ENCODE results near the gene SNX15.
"Not testable (repeated sequence)": the region's sequence is repeated elsewhere in the genome, so short reads cannot be mapped to it uniquely, and the experiment has no call there.

SNX15 gene, protein sequence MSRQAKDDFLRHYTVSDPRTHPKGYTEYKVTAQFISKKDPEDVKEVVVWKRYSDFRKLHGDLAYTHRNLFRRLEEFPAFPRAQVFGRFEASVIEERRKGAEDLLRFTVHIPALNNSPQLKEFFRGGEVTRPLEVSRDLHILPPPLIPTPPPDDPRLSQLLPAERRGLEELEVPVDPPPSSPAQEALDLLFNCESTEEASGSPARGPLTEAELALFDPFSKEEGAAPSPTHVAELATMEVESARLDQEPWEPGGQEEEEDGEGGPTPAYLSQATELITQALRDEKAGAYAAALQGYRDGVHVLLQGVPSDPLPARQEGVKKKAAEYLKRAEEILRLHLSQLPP

DNA sequence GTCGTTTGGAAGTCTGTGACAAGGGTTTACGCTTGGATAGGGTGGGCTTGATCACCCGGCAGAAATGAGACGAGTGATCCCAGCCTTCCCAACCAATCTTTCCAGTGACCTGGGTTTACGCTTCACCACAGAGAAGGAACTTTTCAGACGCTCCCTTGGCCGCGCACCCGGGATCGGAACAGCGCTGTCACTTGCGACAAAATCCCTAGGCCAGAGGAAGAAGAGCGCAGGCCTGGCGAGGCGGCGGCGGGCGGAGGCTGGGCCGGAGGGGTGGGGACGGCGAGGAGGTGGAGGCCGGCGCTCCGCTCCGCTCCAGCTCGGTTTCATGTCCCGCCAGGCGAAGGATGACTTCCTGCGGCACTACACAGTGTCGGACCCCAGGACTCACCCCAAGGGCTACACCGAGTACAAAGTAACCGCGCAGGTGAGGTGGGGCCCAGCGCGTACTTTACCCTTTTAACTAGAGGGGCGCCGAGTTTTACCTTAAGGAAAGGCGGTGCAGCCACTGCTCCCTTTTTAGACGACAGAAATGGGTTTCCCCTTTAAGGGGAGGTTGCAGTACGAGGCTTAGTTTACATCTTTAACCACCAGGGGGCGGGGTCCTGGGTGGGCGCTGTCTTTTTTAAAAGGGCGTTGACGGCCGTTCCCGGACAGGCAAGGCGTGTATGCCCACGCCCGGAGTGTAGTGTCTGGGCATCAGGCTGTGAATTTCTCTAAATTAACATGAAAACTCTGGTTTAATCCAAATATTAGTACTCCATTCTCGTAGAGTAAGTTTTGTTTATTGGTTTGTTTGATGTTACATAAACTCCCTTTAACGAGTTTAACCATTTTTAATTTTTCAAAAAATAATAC is at the start of gene SNX15:
TSS of gene SNX15 (plus strand) at position 227 of the 855 bp plus-strand sequence. CDS start at position 326, 99 bp downstream.
- peak within 1 kb of the TSS; percentile 64 for H3K4me3 ChIP-seq (ENCODE audit: low read depth, low read length)

DNA sequence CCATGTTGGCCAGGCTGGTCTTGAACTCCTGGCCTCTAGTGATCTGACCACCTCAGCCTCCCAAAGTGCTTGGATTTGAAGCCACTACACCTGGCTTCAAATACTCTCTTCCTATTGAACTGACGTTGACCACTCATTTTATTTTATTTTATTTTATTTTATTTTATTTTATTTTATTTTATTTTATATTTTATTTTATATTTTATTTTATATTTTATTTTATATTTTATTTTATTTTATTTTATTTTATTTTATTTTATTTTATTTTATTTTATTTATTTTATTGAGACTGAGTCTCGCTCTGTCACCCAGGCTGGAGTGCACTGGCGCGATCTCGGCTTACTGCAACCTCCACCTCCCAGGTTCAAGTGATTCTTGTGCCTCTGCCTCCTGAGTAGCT is 43.9 kb upstream of the SNX15 start:
- not testable (repeated sequence) for H3K4me3 ChIP-seq (ENCODE audit: low read depth, low read length)

DNA sequence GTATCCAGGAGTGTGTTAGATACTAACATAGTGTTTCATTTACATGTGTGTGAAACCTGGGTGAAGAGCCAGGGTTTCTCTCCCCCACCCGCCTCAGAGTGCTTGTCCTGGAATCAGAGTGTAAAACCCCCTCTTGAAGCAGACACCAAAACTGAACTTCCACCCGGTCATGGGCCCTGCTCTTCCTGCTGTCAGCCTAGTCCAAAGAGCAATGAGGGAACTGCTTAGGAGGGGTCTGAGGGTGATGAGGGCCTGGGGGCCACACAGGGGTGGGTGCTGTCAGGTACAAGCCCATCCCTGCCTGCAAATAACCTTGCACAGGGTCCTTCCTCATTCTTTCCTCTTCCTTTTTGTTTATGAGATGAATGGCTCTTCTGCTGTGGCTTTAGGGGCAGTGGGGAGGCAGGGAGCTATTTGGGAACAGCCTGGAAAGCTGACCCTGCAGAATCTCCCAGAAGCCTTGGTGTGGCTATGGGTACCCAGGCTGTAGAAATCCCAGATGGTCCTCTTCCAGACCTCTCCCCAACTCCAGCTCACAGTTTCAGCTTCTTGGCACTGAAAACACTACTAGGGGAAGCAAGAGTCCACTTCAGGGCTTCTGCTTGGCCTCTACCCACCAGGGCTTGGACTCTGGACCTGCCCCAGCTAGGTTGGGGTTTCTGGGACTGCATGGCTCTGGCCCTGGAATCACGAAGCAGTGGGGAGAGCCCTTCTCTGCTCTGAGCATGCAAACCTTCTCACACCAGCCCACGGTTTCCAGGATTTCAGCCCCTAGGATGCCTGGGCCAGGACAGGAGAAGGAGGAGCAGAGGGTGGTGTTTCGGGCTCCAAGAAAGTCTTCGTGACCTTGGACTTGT is 39.0 kb upstream of the SNX15 start:
- no peak overlapping the region for H3K4me3 ChIP-seq (ENCODE audit: low read depth, low read length)

DNA sequence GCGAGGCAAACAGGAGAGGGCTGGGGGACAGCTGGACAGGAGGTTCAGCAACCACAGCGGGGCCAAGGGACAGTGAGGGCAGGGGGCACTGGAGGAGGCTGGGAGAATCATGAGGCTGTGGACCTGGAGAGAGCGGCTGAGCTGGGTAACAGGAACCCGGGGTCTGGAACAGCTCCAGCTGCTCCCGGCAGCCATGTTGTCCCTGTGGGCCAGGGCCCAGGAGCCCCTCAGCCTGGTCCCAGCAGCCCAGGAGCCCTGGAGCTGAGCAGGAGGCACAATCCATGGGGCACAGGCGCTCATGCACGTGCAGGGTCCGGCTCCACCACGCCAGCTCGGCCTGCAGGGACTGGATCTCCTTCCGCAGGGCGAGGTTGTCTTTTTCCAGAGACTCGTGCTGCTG is 37.8 kb upstream of the SNX15 start:
- no peak overlapping the region for H3K4me3 ChIP-seq (ENCODE audit: low read depth, low read length)

DNA sequence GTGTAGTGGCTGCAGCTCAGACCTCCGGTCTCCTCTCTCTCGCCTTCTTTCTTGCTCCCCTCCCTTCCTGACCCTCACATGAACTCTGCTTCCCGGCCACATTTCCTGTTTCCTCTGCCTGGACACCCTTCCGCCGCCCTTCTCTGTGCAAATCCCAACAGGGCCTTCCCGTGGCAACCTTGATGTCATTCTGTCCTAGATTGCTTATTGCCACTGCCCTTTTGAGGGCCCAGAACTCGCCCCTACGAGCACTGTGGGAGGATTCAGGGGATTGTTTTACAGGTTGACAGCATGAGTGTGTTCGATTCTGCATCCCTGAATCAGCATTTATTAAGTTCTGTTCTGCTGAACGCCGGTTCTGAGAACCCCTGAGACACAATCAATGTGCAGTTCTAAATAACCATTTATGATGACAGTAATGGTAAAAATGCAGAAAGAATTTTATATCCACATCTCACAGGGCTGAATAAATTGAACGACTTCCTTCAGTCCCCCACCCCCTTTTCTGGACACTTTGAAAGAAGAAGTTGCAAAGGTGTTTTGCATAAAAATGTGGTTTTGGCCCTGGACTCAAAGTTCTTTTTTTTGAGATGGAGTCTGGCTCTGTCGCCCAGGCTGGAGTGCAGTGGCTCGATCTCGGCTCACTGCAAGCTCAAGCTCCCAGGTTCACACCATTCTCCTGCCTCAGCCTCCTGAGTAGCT is 36.9 kb upstream of the SNX15 start:
- no peak overlapping the region for H3K4me3 ChIP-seq (ENCODE audit: low read depth, low read length)

DNA sequence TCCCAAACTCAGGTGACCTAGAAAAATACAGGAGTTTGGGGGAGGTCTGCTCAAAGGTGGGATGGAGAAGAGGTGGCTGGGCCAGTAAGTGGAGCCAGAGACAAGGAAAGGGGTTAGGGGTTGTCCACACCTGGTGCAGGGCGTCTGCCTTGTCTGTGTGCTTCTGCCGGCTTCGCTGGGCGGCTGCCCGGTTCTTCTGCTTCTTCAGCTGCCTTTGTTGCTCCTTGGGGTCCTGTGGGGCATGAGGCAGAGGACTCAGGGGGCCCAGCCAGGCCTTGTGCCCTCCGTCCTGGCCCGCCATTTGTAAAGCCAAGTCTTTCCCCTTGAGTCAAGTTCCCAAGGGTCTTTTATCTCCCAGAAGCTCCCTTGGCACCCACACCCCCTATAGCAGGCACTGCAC is 32.9 kb upstream of the SNX15 start:
- H3K4me3 ChIP-seq (ENCODE audit: low read depth, low read length), result no peak overlapping the region

DNA sequence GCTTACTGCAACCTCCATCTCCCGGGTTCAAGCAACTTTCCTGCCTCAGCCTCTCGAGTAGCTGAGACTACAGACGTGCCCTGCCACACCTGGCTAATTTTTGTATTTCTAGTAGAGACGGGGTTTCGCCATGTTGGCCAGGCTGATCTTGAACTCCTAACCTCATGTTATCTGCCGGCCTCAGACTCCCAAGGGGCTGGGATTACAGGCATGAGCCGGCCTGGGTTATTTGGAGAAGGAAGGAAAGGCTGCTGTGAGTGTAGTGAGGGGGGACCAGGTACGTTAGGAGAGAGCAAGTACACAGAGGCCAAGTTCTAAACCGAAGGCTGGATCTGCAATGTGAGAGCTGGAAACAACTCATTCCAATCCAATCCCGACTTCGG is 30.9 kb upstream of the SNX15 start:
- no peak overlapping the region for H3K4me3 ChIP-seq (ENCODE audit: low read depth, low read length)

DNA sequence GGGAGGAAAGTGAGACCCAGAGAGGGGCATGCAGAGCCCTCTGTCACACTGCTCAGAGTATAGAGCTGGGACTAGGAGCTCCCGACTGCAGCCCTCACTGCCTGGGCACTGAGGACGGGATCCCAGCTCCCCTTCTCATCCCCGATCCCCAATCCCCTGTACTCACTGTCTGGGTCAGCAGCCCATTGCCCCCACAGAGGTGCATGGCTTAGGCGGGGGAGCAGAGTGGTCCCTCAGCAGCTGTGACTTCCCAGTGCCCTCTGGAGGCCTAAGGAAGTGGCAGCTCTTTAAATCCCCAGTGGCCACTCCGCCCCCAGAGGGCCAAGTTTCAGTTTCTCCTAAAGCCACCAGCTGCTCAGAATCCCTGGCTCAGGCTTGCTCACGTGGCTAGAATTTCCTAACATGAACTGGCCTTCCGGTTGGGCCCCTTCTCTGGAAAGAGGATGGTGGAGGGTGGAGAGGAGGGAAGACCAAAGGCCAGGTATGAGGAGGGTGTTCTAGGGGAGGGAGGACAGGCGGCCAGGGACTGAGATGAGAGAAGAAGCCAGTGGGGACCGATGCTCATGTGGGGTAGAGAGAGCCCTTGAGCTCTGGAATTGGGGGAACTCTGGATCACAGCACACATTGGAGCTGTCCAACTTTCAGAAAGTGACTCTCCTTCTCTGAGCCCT is 30.4 kb upstream of the SNX15 start, which contains the start of gene BATF2:
TSS of gene BATF2 (minus strand) at position 262 of the 671 bp plus-strand sequence. CDS start at position 205, 57 bp downstream.
- H3K4me3 ChIP-seq (ENCODE audit: low read depth, low read length), result no peak within 1 kb of the TSS

DNA sequence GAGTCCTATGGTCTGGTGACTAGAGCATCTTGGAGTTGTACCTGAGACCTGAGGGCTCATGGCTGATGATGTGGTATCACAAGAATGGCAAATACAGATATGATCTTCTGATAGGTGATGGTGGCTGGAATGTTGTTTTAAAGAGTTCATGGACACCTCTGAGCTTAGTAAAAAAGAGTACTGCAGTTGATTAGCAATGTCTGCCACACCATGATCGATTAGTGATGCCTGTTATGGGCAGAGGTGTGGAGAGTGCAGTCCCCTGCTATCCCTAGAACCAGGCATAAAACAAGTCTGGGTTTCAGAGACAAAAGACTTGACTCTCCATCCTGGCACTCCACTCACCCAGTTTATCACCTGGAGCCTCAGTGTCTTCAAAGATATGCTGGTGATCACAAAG is 29.1 kb upstream of the SNX15 start:
- H3K4me3 ChIP-seq (ENCODE audit: low read depth, low read length), result no peak overlapping the region

DNA sequence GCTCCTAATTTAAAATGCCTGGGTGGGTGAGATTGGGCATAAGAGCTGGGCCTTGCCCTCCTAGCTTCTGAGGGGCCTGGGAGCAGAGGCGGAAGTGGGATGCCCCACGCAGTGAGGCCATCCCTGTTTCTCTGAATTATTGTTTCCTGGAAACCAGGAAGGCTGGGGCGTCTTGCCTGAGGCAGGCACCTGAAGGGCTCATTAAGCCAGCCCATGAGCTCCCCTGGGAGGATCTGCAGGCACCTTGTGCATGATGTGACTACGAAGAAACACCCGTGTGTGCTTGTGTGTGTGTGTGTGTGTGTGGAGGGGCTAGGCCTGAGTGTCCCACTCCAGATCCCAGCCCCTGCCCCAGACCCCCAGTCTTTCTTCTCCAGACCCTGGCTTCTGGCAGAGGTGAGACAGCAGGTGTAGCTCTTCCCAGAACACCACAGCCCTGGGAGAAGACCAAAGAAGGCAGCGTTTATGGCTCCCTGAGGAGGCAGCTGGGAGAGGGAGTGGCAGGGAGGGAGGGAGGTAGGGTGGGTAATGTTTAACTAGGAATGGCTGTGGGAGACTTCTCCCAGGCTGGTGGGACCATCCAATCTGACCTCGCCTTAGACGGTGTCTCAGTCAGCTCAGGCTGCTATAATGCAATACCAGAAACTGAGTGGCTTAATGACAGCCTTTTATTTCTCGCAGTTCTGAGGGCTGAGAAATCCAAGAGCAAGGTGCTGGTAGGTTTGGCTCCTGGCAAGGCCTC is 28.4 kb upstream of the SNX15 start:
- no peak overlapping the region for H3K4me3 ChIP-seq (ENCODE audit: low read depth, low read length)

DNA sequence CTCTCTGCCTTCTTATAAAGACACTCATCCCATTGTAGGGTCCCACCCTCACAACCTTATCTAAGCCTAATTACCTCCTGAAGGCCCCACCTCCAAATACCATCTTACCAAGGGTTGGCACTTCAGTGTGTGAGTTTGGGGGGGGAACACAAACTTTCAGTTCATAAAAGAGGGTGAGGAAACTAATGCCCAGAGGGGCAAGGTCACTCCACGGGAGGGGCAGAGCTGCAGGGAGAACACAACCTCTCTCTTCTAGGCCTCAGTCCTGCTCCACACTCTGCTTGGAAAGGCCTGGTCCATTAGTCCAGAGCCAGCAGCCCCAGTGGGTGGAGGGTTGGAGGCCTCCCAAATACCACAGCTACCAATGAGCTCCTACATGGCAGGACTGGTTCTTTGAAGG is 27.8 kb upstream of the SNX15 start:
- no peak overlapping the region for H3K4me3 ChIP-seq (ENCODE audit: low read depth, low read length)

DNA sequence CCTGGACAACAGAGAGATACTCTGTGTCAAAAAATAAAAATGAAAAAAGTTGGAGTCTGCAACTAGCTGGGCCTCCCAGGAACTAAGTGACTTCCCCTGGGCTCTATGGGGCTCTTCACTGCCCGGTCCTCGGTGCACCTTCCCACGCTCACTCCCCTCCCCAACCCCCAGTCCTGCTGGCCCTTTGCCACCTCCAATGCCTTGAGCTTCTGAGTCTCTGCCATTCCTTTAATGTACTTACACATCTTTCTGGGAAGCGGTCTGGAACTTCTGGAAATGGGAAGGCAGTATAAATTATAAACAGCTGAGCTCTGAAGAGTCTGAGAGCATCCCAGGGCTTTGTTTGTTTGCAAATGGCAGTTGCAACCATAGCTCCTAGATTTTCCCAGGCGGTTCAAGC is 24.5 kb upstream of the SNX15 start:
- H3K4me3 ChIP-seq (ENCODE audit: low read depth, low read length), result no peak overlapping the region

DNA sequence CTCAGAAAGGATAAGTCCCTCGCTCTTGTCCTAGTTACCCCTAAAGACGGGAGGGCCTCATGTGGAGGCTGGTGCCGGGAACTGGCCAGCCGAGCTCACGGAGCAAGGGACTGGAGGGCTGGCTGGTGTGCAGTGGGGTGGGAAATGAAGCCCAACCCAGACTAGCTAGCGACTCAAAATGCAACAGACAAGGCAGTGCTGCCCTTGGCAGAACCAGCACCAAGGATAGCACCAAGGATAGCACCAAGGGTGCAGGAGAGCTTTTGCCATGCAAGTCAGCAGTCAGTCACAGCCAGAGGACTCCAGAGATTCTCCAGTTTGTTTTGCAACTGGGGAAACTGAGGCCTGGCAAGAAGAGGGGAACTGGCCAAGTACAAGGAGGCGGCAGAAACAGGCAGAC is 24.0 kb upstream of the SNX15 start:
- H3K4me3 ChIP-seq (ENCODE audit: low read depth, low read length), result no peak overlapping the region

DNA sequence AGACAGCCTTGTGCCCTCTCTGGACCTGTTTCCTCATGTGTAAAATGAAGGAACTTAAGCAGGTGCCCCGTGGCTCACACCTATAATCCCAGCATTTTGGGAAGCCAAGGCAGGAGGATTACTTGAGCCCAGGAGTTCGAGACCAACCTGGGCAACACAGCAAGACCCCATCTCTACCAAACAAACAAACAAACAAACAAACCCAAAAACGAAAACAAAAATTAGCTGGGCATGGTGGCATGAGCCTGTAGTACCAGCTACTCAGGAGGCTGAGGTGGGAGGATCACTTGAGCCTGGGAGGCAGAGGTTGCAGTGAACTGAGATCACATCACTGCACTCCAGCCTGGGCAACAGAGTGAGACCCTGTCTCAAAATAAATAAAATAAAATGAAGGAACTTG is 23.3 kb upstream of the SNX15 start:
- H3K4me3 ChIP-seq (ENCODE audit: low read depth, low read length), result not testable (repeated sequence)

DNA sequence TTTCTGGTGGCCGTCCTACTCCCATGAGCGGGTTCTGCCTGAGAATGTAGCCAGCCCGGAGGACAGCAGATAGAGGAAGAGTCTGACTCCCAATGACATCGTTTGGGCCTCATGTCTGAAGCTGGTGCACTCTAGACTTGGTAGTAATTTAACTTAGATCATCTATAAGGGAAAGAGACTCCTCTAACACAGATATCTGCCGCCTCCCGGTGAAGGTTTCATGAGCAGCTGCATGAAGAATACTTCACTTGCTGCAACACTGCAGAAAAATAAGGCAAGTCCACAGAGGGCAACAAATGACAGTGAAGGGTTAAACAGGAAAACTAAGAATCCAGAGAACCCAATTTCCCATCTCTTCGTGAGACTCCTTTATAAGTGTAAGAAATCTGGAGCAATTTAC is 19.2 kb upstream of the SNX15 start:
- no peak overlapping the region for H3K4me3 ChIP-seq (ENCODE audit: low read depth, low read length)

DNA sequence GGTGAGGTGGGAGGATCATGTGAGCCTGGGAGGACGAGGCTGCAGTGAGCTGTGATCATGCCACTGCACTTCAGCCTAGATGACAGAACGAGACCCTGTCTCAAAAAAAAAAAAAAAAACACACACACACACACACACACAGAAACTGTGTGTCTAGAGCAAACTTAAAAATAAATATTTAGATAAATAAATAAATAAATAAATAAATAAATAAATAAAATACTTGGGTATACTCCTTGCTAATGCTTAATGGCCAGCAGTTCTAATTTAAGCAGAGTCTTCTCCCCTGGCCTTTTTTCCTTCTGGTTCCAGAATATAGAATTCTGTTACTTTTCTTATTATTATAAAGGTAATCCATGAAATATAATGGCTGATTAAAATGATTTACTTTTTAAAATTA is 18.4 kb upstream of the SNX15 start:
- no peak overlapping the region for H3K4me3 ChIP-seq (ENCODE audit: low read depth, low read length)

DNA sequence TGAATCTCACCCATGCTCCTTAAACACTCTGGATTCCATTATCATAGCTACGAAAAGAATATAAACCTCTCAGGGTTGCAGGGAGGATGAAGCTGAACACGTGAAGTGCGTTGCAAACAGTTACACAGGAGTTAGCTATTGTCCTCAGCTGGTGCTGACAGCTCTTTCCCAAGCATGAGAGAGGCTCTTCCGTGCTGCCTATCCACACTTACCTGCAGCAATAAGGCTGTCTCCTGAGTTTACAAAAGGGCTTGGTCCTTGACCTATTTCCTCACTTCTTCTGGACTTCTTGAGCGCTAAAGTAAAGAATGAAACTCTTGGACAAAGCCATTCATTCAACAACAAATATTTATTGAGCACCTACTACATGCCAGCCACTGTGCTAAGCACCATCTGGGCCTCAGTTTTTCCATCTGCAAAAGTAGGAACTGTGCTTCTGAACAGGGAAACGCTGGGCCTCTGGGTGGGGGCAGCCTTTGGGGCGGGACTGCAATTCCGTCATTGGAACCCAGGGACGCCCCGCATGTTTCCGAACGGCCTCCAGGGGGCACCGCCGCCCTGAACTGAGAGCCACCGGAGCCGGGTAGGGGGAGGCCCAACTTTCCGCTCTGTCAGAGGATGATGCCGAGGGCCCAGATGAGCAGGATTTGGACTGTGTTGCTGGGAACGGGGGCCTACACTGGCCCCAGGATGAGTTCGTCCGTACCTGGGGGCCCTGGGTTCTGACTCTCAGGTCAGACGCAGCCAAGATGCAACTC is 13.9 kb upstream of the SNX15 start:
- H3K4me3 ChIP-seq (ENCODE audit: low read depth, low read length), result peak overlapping the region; percentile 66

DNA sequence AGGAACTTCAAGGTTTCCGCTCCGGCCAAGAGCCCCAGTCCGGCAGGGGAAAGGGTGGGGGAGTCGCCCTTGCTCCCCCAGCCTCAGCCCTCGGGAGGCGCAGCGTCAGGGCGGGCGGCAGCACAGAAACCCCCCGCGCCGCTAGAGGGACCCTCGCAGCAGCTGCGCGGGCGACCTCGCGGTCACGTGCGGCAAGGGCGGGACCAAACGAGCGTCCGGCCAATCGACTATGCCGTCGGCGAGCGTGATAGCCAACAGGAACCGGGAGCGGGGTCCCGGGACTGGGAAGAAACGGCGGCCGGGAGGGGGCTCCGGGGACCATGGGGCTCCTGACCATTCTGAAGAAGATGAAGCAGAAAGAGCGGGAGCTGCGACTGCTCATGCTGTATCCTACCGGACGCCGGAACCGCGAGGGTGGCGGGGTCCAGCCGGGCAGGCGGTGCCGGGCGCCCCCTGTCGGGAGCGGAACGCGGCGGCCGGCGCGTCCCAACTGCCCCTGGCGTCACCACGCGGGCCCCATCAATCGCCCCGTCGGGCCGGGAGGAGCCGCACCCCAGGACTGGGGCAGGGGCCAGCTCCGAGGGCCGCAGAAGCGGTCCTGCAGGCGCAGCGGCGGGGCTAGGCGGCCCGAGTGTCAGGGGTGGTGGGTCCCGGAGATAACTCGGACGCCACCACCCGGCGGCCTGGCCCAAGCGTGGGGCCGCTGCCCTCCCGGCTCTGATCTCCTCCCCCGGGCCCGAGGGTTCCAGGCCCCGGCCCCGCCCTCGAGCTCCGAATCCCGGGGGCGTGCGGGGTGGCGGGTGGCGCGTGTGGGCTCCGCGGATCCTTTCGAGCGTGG is 13.1 kb upstream of the SNX15 start, which contains the start of gene ARL2:
TSS of gene ARL2 (plus strand) at position 273 of the 838 bp plus-strand sequence. CDS start at position 321, 48 bp downstream.
- H3K4me3 ChIP-seq (ENCODE audit: low read depth, low read length), result peak within 1 kb of the TSS; percentile 66

Measured in iPS-11a (cell line).